Uterus (tissue), 4 donors: Measurements from ENCODE around the gene UGGT1. TPM values are rescaled to one million over a fixed set of nuclear protein-coding genes. Genes with fewer than 3 reads are reported as not detected.

Experiments used
- DNase-seq, 2 donors: peaks; one replicate each; pipeline ENCODE4 v3.0.0-alpha.2; 2019 to 2020
- H3K27ac ChIP-seq, 2 donors: fragments of 200-600 bp; sonication (generic); 1 replicate in 1 of 2; 2 replicates in 1 of 2; pipeline ENCODE4 v1.5.1; 2016 to 2018
- H3K27me3 ChIP-seq, 2 donors: fragments of 200-600 bp; sonication (generic); one replicate each; pipeline ENCODE4 v1.5.1; 2018 to 2019; ENCODE audit warnings: control low read depth in 1 of 2
- H3K36me3 ChIP-seq, 2 donors: fragments of 200-600 bp; sonication (generic); one replicate each; pipeline ENCODE4 v1.5.1; 2019; ENCODE audit warnings: control low read depth in 1 of 2
- H3K4me1 ChIP-seq, 2 donors: fragments of 200-600 bp; sonication (generic); one replicate each; pipeline ENCODE4 v1.5.1; 2018 to 2019; ENCODE audit warnings: control low read depth in 1 of 2
- H3K4me3 ChIP-seq, 2 donors: fragments of 200-600 bp; sonication (generic); 1 replicate in 1 of 2; 2 replicates in 1 of 2; pipeline ENCODE4 v1.5.1; 2018 to 2019; ENCODE audit warnings: mild to moderate bottlenecking in 1 of 2
- H3K9me3 ChIP-seq, 2 donors: fragments of 200-600 bp; sonication (generic); one replicate each; pipeline ENCODE4 v1.5.1; 2019; ENCODE audit warnings: control low read depth in 1 of 2
- POLR2A ChIP-seq, 2 donors: fragments of 450-650 bp; IDR thresholded peaks; one replicate each; pipeline ENCODE4 v1.6.1; 2016; ENCODE audit warnings: antibody characterized with exemption in 2 of 2, mild to moderate bottlenecking in 1 of 2, moderate library complexity in 1 of 2
- intact Hi-C: fragments of 100-400 bp; cut with DNase I; formaldehyde crosslinking; loops from one replicate; pipeline ENCODE4 v1.15.1; 2023; ENCODE audit warnings: low total_unique reads
- total RNA-seq, 4 donors: library from RNA; depleted of rRNA in 3 of 4; stranded (reverse); fragments of >200 nt in 3 of 4; gene quantifications; one replicate each; pipeline versions ENCODE4 v1.1.0 to v1.2.4, GENCODE V29; 2014 to 2023
- TF ChIP-seq, protein P1 (sequence below), 4 experiments: fragments of 200-600 bp in 2 of 4; fragments of 450-650 bp in 2 of 4; sonication (generic) in 2 of 4; IDR thresholded peaks; one replicate each; pipeline ENCODE4 v1.5.1; 2016 to 2019; ENCODE audit warnings: antibody characterized with exemption in 4 of 4, mild to moderate bottlenecking in 2 of 4, moderate library complexity in 1 of 4
- donor health status: DM: yes; HTN: yes; CAD: no.

The UGGT1 gene
- total RNA-seq, 4 donors from 2014 or later: 24.4 to 66.2 (median 35.0) TPM

- H3K9me3 ChIP-seq: no peaks in the 10 kb centered on the region
- no peak for DNase-seq
- no peaks in the 10 kb centered on the region for H3K27me3 ChIP-seq
- H3K4me3 ChIP-seq: no peak overlapping the region
- H3K27ac ChIP-seq: no peak overlapping the region
- H3K36me3 ChIP-seq: no peaks in the 10 kb centered on the region
- H3K4me1 ChIP-seq: no peaks in the 10 kb centered on the region
- intact Hi-C loops: no loop called here
- TF ChIP-seq POLR2A (IDR thresholded peaks at IDR 0.05): no peak
- TF ChIP-seq, protein P1, sequence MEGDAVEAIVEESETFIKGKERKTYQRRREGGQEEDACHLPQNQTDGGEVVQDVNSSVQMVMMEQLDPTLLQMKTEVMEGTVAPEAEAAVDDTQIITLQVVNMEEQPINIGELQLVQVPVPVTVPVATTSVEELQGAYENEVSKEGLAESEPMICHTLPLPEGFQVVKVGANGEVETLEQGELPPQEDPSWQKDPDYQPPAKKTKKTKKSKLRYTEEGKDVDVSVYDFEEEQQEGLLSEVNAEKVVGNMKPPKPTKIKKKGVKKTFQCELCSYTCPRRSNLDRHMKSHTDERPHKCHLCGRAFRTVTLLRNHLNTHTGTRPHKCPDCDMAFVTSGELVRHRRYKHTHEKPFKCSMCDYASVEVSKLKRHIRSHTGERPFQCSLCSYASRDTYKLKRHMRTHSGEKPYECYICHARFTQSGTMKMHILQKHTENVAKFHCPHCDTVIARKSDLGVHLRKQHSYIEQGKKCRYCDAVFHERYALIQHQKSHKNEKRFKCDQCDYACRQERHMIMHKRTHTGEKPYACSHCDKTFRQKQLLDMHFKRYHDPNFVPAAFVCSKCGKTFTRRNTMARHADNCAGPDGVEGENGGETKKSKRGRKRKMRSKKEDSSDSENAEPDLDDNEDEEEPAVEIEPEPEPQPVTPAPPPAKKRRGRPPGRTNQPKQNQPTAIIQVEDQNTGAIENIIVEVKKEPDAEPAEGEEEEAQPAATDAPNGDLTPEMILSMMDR (IDR thresholded peaks at IDR 0.05): no peak
These were observed 21.2 kb upstream of the UGGT1 start for GRCh38 chr2:128069769-128070168.

DNA sequence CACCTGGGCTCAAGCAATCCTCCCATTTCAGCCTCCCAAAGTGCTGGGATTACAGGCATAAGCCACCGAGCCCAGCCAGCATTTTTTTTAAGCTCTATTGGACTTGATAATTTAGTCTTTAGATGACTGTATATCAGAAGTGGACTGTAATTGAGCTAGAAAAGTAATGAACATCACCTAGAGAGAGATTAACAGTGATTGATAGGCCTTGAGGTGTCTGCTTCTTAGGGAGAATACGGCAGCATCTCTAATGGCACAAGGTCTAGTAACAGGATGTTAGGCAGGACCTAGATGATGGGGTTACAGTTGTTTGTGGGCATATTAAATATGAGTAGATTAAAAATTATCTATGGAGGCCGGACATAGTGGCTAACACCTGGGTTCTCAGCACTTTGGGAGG, 17.7 kb upstream of the UGGT1 start:
- Histone ChIP-seq H3K36me3 (no peaks in the 10 kb centered on the region), H3K4me1 (no peaks in the 10 kb centered on the region), H3K27me3 (no peaks in the 10 kb centered on the region), H3K27ac (no peak overlapping the region), H3K4me3 (no peak overlapping the region), H3K9me3 (no peaks in the 10 kb centered on the region)
- intact Hi-C loops: no loop called here
- DNase-seq: no peak
- no peak for TF ChIP-seq POLR2A (IDR thresholded peaks at IDR 0.05)
- TF ChIP-seq, protein P1 (IDR thresholded peaks at IDR 0.05): no peak

GRCh38 chr2:128076461-128077106, 14.4 kb upstream of the UGGT1 start:
- Histone ChIP-seq H3K4me3 (no peak overlapping the region), H3K36me3 (no peaks in the 10 kb centered on the region), H3K27me3 (no peaks in the 10 kb centered on the region), H3K9me3 (no peaks in the 10 kb centered on the region), H3K27ac (no peak overlapping the region), H3K4me1 (no peaks in the 10 kb centered on the region)
- no peak for TF ChIP-seq POLR2A (IDR thresholded peaks at IDR 0.05)
- TF ChIP-seq, protein P1 (IDR thresholded peaks at IDR 0.05): no peak
- intact Hi-C loops: no loop called here
- DNase-seq: no peak

DNA sequence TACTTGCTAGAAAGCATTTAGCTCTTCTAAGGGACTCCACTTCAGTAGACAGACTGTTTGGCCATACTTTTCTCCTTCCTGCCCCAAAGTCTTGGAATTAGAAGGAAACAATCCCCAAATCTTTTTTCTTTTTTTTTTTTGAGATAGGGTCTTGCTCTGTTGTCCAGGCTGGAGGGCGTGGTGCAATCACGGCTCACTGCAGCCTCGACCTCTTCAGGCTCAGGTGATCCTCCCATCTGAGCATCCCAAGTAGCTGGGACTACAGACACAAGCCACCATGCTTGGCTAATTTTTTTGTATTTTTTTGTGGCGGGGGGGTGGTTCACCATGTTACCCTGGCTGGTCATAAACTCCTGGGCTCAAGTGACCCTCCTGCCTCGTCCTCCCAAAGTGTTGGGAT, 6.2 kb upstream of the UGGT1 start:
- DNase-seq: no peak
- intact Hi-C loops: no loop called here
- TF ChIP-seq, protein P1 (IDR thresholded peaks at IDR 0.05): no peak
- no peak for TF ChIP-seq POLR2A (IDR thresholded peaks at IDR 0.05)

DNA sequence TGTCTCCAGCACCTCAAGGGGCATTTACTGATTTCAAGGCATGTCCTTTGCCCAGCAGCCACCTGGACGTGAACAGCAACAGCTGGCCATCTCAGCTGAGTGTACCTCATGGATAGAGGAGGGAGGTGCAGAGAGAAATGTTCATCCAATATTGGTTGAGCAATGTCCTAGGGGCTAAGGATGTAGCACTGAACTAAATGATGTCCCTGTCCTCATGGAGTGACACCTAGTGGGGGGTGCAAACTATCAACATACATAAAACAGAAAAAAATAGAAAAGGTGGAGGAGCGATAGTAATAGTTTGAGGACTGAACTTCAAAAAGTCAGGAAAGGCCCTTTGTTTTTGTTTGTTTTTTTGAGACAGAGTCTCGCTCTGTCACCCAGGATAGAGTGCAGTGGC, 4.8 kb upstream of the UGGT1 start:
- intact Hi-C loops: no loop called here
- Histone ChIP-seq H3K4me3 (no peak overlapping the region), H3K36me3 (no peaks in the 10 kb centered on the region), H3K4me1 (no peaks in the 10 kb centered on the region), H3K27me3 (no peaks in the 10 kb centered on the region), H3K27ac (no peak overlapping the region), H3K9me3 (no peaks in the 10 kb centered on the region)
- DNase-seq: no peak
- TF ChIP-seq, protein P1 (IDR thresholded peaks at IDR 0.05): no peak
- TF ChIP-seq POLR2A (IDR thresholded peaks at IDR 0.05): no peak

More for the DNA sequence above, 6.2 kb upstream of the UGGT1 start:
- no peaks in the 10 kb centered on the region for H3K9me3 ChIP-seq
- H3K4me3 ChIP-seq: no peak overlapping the region
- no peaks in the 10 kb centered on the region for H3K36me3 ChIP-seq
- no peaks in the 10 kb centered on the region for H3K4me1 ChIP-seq
- no peak overlapping the region for H3K27ac ChIP-seq
- no peaks in the 10 kb centered on the region for H3K27me3 ChIP-seq
